ENCODE measurements around the gene UMODL1. TPM values are rescaled to one million over a fixed set of nuclear protein-coding genes. Genes with fewer than 3 reads are reported as not detected.
"Not testable (repeated sequence)": the region's sequence is repeated elsewhere in the genome, so short reads cannot be mapped to it uniquely, and the experiment has no call there.

UMODL1 gene
- total RNA-seq, 1 donor from 2014 or later = not detected

DNA sequence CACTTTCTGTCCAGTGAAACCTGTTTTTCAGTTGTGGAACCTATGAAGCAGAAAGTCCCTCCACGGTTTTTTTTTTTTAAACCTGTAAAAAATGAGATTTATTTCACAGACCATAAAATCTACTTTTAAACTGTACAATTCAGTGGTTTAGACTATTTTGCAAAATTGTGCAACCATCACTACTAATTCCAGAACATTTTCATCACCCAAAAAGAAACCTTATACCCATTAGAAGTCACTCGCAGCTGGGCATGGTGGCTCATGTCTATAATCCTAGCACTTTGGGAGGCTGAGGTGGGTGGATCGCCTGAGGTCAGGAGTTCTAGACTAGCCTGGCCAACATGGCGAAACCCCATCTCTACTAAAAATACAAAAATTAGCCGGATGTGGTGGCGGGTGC, 45.4 kb downstream of the UMODL1 start:
- not testable (repeated sequence) for H3K27ac ChIP-seq (ENCODE audit: low read depth, low read length); H3K9me3 ChIP-seq (ENCODE audit: control insufficient read depth in 3 of 3, low read length in 3 of 3); H3K9ac ChIP-seq (ENCODE audit: low read depth in 1 of 3, low read length in 3 of 3); H3K4me3 ChIP-seq (ENCODE audit: low read length in 3 of 3); H3K36me3 ChIP-seq (ENCODE audit: control insufficient read depth in 3 of 3, insufficient read depth in 3 of 3, low read length in 3 of 3)
- peaks cover 51 to 61% (median 54%) of the 10 kb centered on the region in 3 donors for H3K27me3 ChIP-seq (ENCODE audit: control insufficient read depth in 3 of 3, insufficient read depth in 3 of 3, low read length in 3 of 3)
- H3K4me1 ChIP-seq (ENCODE audit: control insufficient read depth in 3 of 3, insufficient read depth in 3 of 3, low read length in 3 of 3) = peaks cover 8 to 12% (median 11%) of the 10 kb centered on the region in 3 donors

DNA sequence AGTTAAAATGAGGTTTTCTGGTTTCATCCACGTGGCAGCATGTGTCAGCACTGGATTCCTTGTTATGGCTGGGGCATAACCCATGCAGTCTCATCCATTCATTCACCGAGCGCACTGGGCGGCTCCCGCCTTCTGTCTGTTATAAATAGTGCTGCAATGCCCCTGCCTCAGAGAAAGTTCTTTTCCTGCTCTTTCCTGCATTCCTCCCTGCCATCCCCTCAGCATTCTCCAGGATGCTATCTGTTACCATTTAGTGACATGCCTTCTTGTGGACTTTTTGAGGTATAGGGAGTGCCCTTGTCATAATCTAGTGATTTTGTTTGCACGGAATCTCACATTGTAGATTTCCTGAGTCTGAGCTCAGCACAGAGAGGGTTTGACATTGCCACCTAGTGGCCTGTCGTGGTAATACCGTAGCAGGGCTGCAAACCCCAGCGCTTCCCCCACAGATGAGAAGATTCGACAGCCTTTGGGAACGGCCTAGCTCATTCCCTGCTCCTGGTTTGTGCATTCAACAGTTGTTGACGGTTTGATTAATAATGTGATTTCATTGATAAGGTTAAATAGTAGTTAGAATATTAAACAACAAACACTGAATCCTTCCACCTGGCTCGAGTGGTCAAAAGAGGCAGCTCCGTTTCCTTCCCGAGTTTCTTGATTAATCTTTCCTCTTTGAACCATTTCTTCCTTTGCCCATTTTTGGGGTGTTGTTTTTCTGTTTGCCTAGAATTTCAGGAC, 46.3 kb downstream of the UMODL1 start:
- Histone ChIP-seq H3K27ac (ENCODE audit: low read depth, low read length) (no peak overlapping the region), H3K36me3 (ENCODE audit: control insufficient read depth in 3 of 3, insufficient read depth in 3 of 3, low read length in 3 of 3) (no peaks in the 10 kb centered on the region), H3K27me3 (ENCODE audit: control insufficient read depth in 3 of 3, insufficient read depth in 3 of 3, low read length in 3 of 3) (peaks cover 57 to 69% (median 59%) of the 10 kb centered on the region in 3 donors), H3K9me3 (ENCODE audit: control insufficient read depth in 3 of 3, low read length in 3 of 3) (no peaks in the 10 kb centered on the region), H3K4me3 (ENCODE audit: low read length in 3 of 3) (no peak overlapping the region), H3K4me1 (ENCODE audit: control insufficient read depth in 3 of 3, insufficient read depth in 3 of 3, low read length in 3 of 3) (peaks cover 8 to 12% (median 11%) of the 10 kb centered on the region in 3 donors), H3K9ac (ENCODE audit: low read depth in 1 of 3, low read length in 3 of 3) (no peak overlapping the region)

DNA sequence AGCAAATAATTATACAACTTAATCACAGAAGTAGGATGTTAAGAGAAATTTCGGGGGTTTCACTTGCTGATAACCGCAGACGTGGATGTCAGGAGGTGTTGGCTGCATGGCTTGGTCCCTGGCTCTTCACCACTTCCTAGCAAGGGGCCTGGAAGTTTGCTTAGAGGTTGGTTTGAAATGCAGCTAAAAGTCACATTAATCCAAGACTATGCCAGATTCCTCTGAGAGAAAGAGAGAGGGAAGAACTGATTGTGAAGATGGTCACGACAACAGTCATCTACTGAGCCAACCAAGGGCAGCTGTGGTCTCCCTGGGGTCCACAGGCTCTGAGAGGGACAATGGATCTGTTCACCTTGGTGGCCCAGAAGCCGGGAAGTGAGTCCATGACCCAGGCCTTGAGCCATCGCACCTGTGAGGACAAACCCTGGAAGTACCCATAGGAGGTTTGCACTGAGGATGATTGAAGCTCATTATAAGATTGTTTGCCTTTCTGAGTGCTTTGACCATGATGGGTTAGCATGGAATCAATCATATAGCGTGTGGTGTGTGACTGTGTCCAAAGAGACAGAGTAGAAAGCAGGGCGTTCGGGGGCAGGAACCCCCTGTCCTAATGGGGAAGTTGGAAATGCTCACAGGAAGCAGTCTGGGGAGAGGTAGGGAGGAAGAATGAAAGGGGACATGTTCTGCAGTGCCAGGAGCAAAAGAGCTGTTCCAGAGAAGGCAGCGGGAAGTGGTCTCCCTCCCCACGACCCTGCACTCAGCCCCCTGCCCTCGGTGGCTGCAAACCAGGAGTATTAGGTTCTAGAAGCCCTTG, 47.1 kb downstream of the UMODL1 start:
- Histone ChIP-seq H3K4me3 (ENCODE audit: low read length in 3 of 3) (no peak overlapping the region), H3K9ac (ENCODE audit: low read depth in 1 of 3, low read length in 3 of 3) (no peak overlapping the region), H3K36me3 (ENCODE audit: control insufficient read depth in 3 of 3, insufficient read depth in 3 of 3, low read length in 3 of 3) (no peaks in the 10 kb centered on the region), H3K27me3 (ENCODE audit: control insufficient read depth in 3 of 3, insufficient read depth in 3 of 3, low read length in 3 of 3) (peaks cover 61 to 72% (median 62%) of the 10 kb centered on the region in 3 donors), H3K4me1 (ENCODE audit: control insufficient read depth in 3 of 3, insufficient read depth in 3 of 3, low read length in 3 of 3) (peaks cover 8 to 12% (median 11%) of the 10 kb centered on the region in 3 donors), H3K27ac (ENCODE audit: low read depth, low read length) (no peak overlapping the region), H3K9me3 (ENCODE audit: control insufficient read depth in 3 of 3, low read length in 3 of 3) (no peaks in the 10 kb centered on the region)

DNA sequence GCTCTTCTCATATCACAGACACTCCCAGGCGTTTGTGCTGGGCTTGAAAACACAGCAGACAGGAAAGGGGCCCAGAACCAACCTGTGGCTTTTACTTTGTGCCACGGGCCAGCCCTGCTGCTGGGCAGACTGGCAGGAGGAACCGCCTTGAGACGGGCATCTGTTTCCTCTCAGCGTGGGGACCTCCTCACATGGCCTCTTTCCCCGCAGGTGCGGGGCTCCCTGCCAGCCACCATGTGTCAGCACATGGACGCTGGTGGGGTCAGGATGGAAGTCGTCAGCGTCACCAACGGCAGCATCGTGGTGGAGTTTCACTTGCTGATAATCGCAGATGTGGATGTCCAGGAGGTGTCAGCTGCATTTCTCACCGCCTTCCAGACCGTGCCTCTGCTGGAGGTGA, 47.8 kb downstream of the UMODL1 start:
- Histone ChIP-seq H3K4me3 (ENCODE audit: low read length in 3 of 3) (no peak overlapping the region), H3K27ac (ENCODE audit: low read depth, low read length) (no peak overlapping the region), H3K27me3 (ENCODE audit: control insufficient read depth in 3 of 3, insufficient read depth in 3 of 3, low read length in 3 of 3) (peaks cover 57 to 72% (median 63%) of the 10 kb centered on the region in 3 donors)

DNA sequence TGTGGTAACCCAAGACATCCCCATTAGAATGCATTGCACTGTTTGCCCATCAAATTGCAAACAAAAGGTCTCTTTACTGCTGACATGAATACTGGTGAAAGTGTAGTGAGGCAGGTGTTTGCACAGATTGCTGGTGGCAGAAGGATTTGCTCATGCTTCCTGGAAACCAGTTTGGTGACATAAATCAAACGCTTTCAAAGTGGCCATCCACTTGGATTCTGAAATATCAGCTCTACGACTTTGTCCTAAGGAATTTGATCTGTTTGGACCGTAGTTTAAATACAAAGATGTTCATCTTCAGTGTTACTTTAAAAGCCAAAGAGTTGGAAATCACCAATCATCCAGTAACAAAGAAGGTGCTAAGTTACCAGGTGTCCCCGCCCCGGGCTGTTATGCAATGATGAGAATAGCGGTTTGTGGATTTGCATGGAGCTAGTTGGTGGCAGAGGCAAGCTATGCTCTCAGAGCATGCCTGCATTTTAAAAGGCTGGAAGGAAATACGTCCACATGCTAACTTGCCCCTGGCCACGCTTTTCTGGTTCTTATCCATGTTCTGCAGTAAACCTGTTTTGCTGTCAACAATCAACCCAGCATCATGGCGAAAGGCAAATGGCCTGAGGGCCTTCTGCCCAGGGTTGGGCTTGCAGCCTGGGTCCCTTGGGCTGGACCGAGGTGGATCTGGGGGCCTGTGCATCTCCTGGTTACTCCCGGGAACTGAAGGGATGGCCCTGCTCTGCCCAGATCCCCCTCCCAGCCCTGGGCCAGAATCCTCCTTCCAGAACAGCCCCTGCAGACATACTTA, 49.2 kb downstream of the UMODL1 start:
- Histone ChIP-seq H3K9me3 (ENCODE audit: control insufficient read depth in 3 of 3, low read length in 3 of 3) (no peaks in the 10 kb centered on the region), H3K27ac (ENCODE audit: low read depth, low read length) (no peak overlapping the region), H3K4me3 (ENCODE audit: low read length in 3 of 3) (no peak overlapping the region), H3K27me3 (ENCODE audit: control insufficient read depth in 3 of 3, insufficient read depth in 3 of 3, low read length in 3 of 3) (peaks cover 52 to 72% (median 63%) of the 10 kb centered on the region in 3 donors), H3K4me1 (ENCODE audit: control insufficient read depth in 3 of 3, insufficient read depth in 3 of 3, low read length in 3 of 3) (peaks cover 6 to 9% (median 8%) of the 10 kb centered on the region in 3 donors), H3K36me3 (ENCODE audit: control insufficient read depth in 3 of 3, insufficient read depth in 3 of 3, low read length in 3 of 3) (no peaks in the 10 kb centered on the region), H3K9ac (ENCODE audit: low read depth in 1 of 3, low read length in 3 of 3) (no peak overlapping the region)

More for the DNA sequence above, 47.8 kb downstream of the UMODL1 start:
- H3K36me3 ChIP-seq (ENCODE audit: control insufficient read depth in 3 of 3, insufficient read depth in 3 of 3, low read length in 3 of 3) = no peaks in the 10 kb centered on the region
- no peak overlapping the region for H3K9ac ChIP-seq (ENCODE audit: low read depth in 1 of 3, low read length in 3 of 3)
- H3K4me1 ChIP-seq (ENCODE audit: control insufficient read depth in 3 of 3, insufficient read depth in 3 of 3, low read length in 3 of 3) = peaks cover 6 to 12% (median 8%) of the 10 kb centered on the region in 3 donors
- H3K9me3 ChIP-seq (ENCODE audit: control insufficient read depth in 3 of 3, low read length in 3 of 3) = no peaks in the 10 kb centered on the region

DNA sequence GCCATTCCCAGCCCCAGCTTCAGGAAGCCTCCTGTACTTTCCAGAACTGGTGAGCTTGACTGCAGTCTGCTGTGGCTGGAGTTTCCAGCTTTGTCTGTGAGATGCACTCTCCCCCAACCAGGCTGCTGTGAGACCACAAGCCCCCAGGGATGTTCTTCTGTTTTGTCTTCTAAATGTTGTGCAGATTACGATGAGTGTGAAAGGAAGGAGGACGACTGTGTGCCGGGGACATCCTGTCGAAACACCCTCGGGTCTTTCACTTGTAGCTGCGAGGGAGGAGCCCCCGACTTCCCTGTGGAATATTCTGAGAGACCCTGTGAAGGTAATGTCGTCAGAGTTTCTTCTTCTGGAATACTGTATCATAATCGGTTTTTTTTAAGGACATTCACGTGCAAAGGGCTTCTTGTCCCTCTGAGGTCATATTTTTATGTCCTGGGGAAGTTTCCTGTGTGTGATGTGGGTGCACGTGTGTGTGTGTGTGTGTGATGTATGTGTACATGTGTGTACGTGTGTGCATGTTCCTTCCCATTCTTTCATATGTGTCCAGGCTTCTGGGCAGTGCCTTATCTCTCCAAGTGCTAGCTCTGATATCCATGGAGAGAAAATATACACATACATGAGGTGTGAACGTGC, 49.9 kb downstream of the UMODL1 start:
- H3K9ac ChIP-seq (ENCODE audit: low read depth in 1 of 3, low read length in 3 of 3) = no peak overlapping the region
- peaks cover 6 to 9% (median 8%) of the 10 kb centered on the region in 3 donors for H3K4me1 ChIP-seq (ENCODE audit: control insufficient read depth in 3 of 3, insufficient read depth in 3 of 3, low read length in 3 of 3)
- H3K27me3 ChIP-seq (ENCODE audit: control insufficient read depth in 3 of 3, insufficient read depth in 3 of 3, low read length in 3 of 3) = peaks cover 56 to 68% (median 66%) of the 10 kb centered on the region in 3 donors
- no peak overlapping the region for H3K4me3 ChIP-seq (ENCODE audit: low read length in 3 of 3)
- no peaks in the 10 kb centered on the region for H3K36me3 ChIP-seq (ENCODE audit: control insufficient read depth in 3 of 3, insufficient read depth in 3 of 3, low read length in 3 of 3)
- no peaks in the 10 kb centered on the region for H3K9me3 ChIP-seq (ENCODE audit: control insufficient read depth in 3 of 3, low read length in 3 of 3)
- H3K27ac ChIP-seq (ENCODE audit: low read depth, low read length) = no peak overlapping the region

DNA sequence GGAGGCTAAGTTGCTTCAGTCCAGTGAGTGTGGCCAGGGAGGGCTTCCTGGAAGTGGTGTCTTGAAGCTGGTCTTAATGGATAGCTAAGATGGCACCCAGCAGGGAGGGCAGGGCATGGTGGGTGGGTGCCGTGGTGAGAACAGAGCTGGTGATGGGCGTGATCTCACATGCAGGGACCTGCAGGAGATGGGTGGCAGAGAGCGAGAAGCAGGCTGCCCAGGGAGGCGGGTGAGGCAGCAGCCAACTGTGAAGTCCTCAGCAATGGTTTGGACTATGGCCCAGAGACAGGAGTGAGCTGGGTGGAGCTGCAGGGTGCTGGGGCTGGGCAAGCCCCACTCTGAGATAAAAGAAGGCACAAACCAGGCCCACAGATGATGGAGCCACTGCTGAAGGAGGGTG, 50.7 kb downstream of the UMODL1 start:
- Histone ChIP-seq H3K4me1 (ENCODE audit: control insufficient read depth in 3 of 3, insufficient read depth in 3 of 3, low read length in 3 of 3) (peaks cover 6 to 9% (median 8%) of the 10 kb centered on the region in 3 donors), H3K27me3 (ENCODE audit: control insufficient read depth in 3 of 3, insufficient read depth in 3 of 3, low read length in 3 of 3) (peaks cover 63 to 75% (median 71%) of the 10 kb centered on the region in 3 donors), H3K27ac (ENCODE audit: low read depth, low read length) (no peak overlapping the region)

DNA sequence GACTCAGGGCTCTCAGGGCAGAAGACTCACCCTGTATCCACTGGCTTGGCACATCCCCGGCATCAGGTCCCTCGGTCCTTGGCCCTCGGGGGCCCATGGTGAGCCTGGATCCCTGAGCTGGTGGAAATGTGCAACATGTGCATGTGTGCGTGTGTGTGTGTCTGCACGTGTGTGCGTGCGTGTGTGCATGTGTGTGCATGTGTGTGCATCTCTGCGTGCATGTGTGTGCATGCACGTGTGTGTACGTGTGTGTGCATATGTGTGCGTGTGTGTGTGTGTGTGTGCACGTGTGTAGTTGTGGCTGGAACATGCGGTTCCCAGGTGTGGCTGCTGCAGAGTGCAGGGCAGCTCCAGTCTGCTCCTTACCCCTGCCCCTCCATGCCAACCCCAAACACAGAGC, 51.3 kb downstream of the UMODL1 start:
- peaks cover 2 to 6% (median 5%) of the 10 kb centered on the region in 3 donors for H3K4me1 ChIP-seq (ENCODE audit: control insufficient read depth in 3 of 3, insufficient read depth in 3 of 3, low read length in 3 of 3)
- H3K27me3 ChIP-seq (ENCODE audit: control insufficient read depth in 3 of 3, insufficient read depth in 3 of 3, low read length in 3 of 3) = peaks cover 68 to 77% (median 68%) of the 10 kb centered on the region in 3 donors
- H3K36me3 ChIP-seq (ENCODE audit: control insufficient read depth in 3 of 3, insufficient read depth in 3 of 3, low read length in 3 of 3) = no peaks in the 10 kb centered on the region
- H3K9me3 ChIP-seq (ENCODE audit: control insufficient read depth in 3 of 3, low read length in 3 of 3) = no peaks in the 10 kb centered on the region
- no peak overlapping the region for H3K4me3 ChIP-seq (ENCODE audit: low read length in 3 of 3)
- no peak overlapping the region for H3K9ac ChIP-seq (ENCODE audit: low read depth in 1 of 3, low read length in 3 of 3)
- H3K27ac ChIP-seq (ENCODE audit: low read depth, low read length) = no peak overlapping the region

More for the DNA sequence above, 50.7 kb downstream of the UMODL1 start:
- no peak overlapping the region for H3K4me3 ChIP-seq (ENCODE audit: low read length in 3 of 3)
- H3K9ac ChIP-seq (ENCODE audit: low read depth in 1 of 3, low read length in 3 of 3) = no peak overlapping the region
- H3K9me3 ChIP-seq (ENCODE audit: control insufficient read depth in 3 of 3, low read length in 3 of 3) = no peaks in the 10 kb centered on the region
- H3K36me3 ChIP-seq (ENCODE audit: control insufficient read depth in 3 of 3, insufficient read depth in 3 of 3, low read length in 3 of 3) = no peaks in the 10 kb centered on the region

DNA sequence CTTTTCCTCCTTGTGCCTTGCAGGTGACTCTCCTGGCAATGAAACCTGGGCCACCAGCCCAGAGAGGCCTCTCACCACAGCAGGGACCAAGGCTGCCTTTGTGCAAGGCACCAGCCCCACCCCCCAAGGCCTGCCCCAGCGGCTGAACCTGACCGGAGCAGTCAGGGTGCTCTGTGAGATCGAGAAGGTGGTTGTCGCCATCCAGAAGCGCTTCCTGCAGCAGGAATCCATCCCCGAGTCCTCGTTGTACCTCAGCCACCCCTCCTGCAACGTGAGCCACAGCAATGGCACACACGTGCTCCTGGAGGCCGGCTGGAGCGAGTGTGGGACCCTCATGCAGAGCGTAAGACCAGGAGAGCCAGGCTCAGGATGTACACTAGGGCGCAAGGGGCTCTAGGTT, 51.7 kb downstream of the UMODL1 start:
- Histone ChIP-seq H3K9me3 (ENCODE audit: control insufficient read depth in 3 of 3, low read length in 3 of 3) (no peaks in the 10 kb centered on the region), H3K9ac (ENCODE audit: low read depth in 1 of 3, low read length in 3 of 3) (no peak overlapping the region), H3K27me3 (ENCODE audit: control insufficient read depth in 3 of 3, insufficient read depth in 3 of 3, low read length in 3 of 3) (peaks cover 68 to 78% (median 72%) of the 10 kb centered on the region in 3 donors)

More for the DNA sequence above, 51.7 kb downstream of the UMODL1 start:
- Histone ChIP-seq H3K36me3 (ENCODE audit: control insufficient read depth in 3 of 3, insufficient read depth in 3 of 3, low read length in 3 of 3) (no peaks in the 10 kb centered on the region), H3K4me1 (ENCODE audit: control insufficient read depth in 3 of 3, insufficient read depth in 3 of 3, low read length in 3 of 3) (peaks cover 2 to 6% (median 5%) of the 10 kb centered on the region in 3 donors), H3K4me3 (ENCODE audit: low read length in 3 of 3) (no peak overlapping the region), H3K27ac (ENCODE audit: low read depth, low read length) (no peak overlapping the region)

Data from skeletal muscle tissue (tissue), 4 donors.